Activated CD4-positive, alpha-beta T cell treated with anti-CD3 and anti-CD28 coated beads, Interleukin-2, amount 50 U/mL, for 16 hours (primary cell): ENCODE results near the gene RPS6KA3.

ENCODE experiments used
- DNase-seq: peaks from one replicate; pipeline ENCODE4 v3.0.0-alpha.2; 2020

RPS6KA3 gene

GRCh38 chrX:20266810-20267606, at the start of gene RPS6KA3:
TSS of gene RPS6KA3 (minus strand) at chrX:20266909. CDS start at chrX:20266632, 277 bp downstream.
- peak; percentile 91 for DNase-seq

DNA sequence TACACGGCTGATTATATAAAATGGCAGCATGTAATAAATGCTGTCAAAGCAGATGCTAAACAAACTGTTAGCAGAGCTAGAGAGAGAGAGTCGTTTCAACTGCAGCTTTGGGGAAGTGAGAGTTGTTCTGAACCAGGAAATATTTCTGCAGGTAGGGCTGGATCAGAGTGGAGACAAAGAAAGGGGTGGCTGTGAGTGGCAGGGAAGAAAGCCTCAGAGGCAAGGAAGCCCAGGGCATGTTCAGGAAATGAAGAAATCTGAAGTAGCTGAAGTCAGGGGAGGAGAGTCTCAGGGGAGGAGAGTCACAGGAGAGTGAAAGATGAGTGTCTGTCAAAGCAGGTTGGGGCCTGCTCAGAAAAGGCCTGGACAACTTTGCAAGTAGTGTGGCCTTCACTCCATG, 48.4 kb upstream of the RPS6KA3 start:
- DNase-seq, result no peak

DNA sequence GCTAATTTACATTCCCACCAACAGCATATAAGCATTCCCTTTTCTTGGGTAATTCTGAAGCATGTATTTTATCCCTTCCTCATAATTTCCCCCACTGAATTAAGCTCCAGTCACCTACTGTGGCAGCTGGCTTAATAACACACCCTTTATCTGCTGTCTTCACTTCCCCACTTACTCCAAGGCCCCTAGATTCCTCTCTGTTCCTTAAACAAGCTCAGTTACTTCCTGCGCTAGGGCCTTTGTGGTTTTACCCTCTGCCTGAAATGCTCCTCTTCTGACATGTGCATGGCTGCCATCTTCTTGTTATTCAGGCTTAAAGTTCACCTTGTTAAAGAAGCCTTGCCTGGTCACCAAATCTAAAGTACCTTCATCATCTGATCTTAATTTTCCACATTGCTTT, 47.2 kb upstream of the RPS6KA3 start:
- no peak for DNase-seq

DNA sequence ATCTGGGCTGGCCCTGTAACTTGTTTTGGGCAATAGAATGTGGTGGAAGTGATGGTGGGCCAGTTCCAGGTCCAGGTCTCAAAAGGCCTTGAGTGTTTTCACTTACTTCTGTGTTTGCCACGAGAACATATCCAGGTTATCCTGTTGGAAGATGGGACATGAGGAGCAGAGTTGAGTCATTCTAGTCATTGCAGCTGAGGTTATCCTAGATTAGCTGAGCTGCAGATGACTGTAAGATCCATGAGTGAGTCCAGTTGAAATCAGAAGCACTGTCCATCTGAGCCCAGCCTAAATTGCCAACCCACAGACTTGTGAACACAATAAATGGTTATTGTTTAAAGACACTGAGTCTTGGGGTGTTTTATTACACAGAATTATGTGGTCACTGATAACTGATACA, 45.3 kb upstream of the RPS6KA3 start:
- DNase-seq, result no peak

- DNase-seq, result no peak
These were observed 44.8 kb upstream of the RPS6KA3 start for GRCh38 chrX:20311505-20311904.

DNA sequence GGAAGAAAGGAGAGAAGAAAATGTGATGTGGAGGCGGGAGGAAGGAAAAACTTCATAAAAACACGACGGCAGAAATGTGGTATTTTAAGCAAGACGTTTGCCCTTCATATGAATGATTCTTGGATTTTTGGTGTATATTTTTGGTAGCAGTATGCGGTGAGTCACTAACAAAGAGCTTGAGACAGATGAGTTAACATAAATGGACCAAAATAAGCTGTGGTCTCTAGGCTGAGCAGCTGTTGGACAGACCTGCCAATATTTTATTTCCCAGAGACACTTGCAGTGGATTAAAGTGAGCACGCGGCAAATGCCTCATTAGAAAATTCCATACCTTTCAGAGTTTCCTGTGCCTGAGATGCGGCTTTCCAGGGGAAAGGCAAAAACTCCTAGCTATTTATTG, 43.1 kb upstream of the RPS6KA3 start:
- DNase-seq, result no peak

GRCh38 chrX:20306668-20307067, 40.0 kb upstream of the RPS6KA3 start:
- no peak for DNase-seq

GRCh38 chrX:20300822-20301221, 34.1 kb upstream of the RPS6KA3 start:
- no peak for DNase-seq

GRCh38 chrX:20294957-20295356, 28.2 kb upstream of the RPS6KA3 start:
- no peak for DNase-seq

GRCh38 chrX:20294284-20294683, 27.6 kb upstream of the RPS6KA3 start:
- DNase-seq, result no peak

DNA sequence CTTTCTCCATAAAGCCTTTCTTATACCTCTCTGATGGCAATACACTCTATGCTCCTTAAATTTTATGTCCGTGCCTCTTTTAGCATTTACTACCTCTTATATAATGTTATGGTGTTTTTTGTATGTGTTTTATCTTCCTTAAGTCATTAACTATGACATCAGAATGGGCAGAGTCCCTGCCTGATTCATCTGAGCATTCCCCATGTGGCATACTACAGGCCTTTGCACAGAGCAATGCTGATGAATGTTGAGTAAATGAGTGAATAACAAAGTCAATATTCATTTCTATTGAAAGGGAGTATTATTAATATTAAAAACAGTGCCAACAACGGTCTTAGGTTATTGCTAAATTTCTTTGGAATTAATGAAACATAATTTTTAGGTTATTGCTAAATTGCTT, 18.8 kb upstream of the RPS6KA3 start:
- no peak for DNase-seq

DNA sequence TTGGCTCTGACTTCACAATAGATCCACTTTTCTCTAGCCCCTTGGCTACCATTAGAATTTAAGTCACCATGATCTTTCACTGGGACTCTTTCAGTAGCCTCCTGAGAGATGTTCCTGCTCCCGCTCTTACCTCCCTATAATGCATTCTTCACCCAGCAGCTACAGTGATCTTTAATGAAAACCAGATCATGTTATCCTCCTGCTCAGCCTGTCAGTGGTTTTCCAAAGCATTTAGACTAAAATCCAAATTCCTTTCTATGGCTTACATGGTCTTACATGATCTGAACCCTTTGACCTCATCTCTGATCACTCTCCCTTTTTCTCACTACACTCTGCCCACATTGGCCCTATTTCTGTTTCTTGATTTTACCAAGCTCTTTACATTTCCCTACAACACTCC, 18.3 kb upstream of the RPS6KA3 start:
- no peak for DNase-seq

DNA sequence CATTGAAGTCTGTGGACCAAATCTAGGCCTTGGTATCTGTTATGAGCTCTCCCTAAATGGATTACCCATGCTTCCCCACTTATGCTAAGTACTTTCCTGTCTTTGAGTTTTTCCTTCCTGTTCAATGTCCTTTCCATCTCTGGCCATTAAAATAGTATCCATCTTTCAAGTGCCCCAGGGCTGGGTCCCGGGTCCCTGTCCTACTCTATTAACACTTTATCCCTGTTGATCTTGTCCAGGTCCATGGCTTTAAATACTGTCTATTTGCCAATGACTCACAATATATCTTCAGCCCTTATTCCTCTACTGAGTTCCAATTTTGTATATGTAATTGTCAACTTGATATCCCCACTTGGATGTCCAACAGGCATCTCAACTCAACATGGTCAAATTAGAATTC, 17.7 kb upstream of the RPS6KA3 start:
- DNase-seq, result no peak

GRCh38 chrX:20280938-20281337, 14.2 kb upstream of the RPS6KA3 start:
- DNase-seq, result no peak

- DNase-seq, result no peak
These were observed 7.4 kb upstream of the RPS6KA3 start for GRCh38 chrX:20274121-20274520.

DNA sequence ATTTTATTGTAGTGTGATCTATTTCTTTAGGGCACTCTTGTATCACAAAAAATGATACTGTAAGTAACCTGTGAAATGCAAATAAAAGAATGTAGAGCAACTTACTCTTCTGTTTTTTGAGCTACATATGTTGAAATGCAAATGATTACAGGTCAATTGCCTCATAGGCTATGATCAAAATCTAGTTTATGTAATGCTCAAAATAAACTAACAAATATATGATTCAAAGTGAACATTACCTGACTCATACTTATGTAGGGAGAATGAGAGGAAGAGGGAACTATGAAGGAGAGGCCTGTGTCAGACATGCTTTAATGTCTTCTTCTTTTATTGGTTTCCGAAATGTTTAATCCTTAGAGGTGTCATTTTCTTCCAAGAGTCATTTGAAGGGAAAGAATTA, 5.0 kb upstream of the RPS6KA3 start:
- DNase-seq, result no peak

DNA sequence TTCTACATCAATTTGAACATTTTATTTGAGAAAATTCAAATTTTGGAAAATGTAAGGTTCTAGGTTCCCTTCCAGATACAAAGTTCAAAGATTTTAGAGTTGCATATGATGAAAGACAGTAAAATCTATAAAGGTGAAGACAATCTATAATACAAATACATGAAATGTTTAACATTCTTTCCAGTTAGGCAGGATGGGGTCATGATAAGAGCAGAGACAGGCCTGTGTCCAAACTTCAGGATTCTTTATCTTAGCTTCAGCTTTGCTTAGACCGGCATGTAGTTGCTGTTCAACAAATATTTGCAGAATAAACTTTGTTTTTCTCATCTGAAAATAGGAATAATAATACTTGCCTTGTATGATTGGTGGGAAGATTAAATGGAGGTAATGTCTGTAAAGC, 4.5 kb upstream of the RPS6KA3 start:
- DNase-seq, result no peak

DNA sequence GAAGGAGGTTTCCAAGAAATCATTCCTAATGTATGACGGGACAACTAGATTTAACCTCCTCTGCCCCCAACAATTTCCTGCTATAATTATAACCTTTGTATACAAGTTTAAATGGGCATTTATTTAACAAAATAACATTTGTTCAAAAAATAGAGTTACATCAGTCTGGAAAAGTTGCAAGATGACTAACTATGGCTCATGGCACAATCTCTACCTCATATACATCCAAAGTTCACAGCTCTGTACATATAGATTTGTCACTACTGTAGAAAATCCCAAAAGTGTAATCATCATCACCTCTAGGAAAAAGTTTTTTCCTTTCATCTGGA, 3.8 kb upstream of the RPS6KA3 start:
- DNase-seq, result no peak

DNA sequence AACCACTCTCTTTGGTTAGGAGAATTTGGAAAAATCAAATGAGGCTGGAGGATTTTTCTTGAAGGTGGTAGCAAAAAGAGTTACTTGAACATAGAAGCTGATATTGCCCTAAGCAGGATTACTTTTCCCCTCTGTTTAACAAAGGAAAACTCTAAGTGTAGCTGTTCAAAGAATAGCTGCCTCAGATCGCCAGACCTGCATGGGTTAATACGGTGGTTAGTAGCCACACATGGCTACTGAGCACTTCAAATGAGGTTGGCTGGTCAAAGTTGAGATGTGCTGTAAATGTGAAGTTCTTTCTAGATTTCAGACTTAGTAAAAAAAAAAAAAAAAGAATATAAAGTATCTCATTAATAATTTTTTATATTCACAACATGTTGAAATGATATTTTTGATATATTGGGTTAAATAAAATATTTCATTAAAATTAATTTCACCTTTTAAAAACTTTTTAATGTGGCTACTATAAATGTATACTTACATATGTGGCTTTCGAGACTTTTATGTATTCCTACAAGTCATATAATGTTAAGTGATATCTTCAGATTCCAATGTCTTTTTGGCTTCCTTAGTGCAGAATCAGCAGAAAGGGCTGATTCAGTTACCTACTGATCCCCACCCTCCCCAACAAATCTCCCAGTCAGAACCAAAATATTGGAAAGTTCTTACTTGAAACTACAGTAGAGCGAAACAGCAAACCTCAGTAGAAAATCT, 3.3 kb upstream of the RPS6KA3 start:
- DNase-seq, result no peak

DNA sequence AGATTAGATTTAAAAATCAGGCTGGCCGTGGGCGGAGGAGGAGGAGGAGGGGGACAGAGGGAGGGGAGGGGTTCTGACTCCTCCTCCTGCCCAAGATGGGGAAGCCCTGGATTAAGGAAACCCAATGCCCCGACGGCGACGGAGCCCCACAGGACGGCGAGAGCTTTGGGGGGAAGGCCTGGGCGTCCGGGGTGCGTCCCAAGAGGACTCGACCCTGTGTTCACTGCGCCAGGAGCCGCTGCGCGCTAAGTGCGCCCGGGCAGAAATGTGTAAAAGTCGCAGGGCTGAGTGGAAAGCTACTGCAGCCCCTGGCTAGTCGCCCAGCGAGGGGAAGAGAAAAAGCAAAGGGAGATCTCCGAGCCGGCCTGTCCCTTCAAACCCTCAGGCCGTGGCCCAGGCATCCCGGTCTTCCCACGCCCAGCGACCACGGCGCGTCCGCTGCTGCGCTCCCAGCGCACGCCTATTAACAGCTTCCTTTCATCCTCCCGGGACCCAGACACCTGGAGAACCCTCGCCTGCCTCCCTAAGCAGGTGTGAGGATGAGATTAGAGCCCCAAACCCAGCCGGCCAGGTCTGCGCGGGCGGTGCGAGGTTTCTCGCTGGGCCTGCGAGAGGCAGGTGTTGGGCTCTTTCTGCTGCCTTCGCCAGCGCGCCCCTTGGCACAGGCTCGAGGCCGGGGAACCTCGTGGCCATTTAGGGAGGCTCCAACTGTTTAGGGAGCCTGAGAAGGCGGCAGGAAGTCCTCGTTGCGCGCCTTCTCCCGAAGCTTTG, 1.4 kb upstream of the RPS6KA3 start:
- no peak for DNase-seq

DNA sequence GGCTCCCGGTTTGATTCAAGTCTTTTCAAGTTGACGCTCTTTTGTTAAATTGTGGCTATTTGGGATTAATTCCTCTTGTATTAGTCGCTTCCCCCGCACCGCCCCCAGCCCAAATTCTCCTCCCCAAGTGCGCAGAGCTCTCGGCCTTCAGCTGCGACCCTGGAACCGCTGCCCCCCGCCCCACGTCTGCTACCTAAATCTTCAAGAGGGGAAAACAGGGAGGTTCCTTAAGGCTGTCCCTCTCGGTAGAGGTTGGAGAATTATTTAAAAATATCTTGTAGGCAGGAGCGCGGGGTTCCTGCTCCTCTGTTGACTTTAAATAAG, 860 bp upstream of the RPS6KA3 start:
- no peak for DNase-seq

GRCh38 chrX:20265726-20266681, 705 bp downstream of the RPS6KA3 start:
- peak; percentile 13 for DNase-seq

GRCh38 chrX:20265221-20265725, 1.4 kb downstream of the RPS6KA3 start:
- DNase-seq, result peak; percentile 71
